SJSA1 (cell line): Measurements from ENCODE around the gene DGCR8. TPM values are rescaled to one million over a fixed set of nuclear protein-coding genes. Genes with fewer than 3 reads are reported as not detected.

ENCODE experiments used
- DNase-seq, 2 experiments: peaks; one replicate each; pipeline ENCODE4 v3.0.0-alpha.2; 2015 to 2020; ENCODE audit warnings: low spot score in 2 of 2, low read depth in 1 of 2
- H3K27ac ChIP-seq: fragments of 250-450 bp; sonication (Bioruptor Pico); 2 replicates; pipeline ENCODE4 v1.5.1; 2020; ENCODE audit warnings: mild to moderate bottlenecking, moderate library complexity
- H3K27me3 ChIP-seq: fragments of 250-450 bp; sonication (Bioruptor Pico); replicated peaks from 2 replicates; pipeline ENCODE4 v1.5.1; 2020; ENCODE audit warnings: mild to moderate bottlenecking, moderate library complexity
- H3K36me3 ChIP-seq: fragments of 250-450 bp; sonication (Bioruptor Pico); 2 replicates; pipeline ENCODE4 v1.5.1; 2020; ENCODE audit warnings: mild to moderate bottlenecking
- H3K4me1 ChIP-seq: fragments of 250-450 bp; sonication (Bioruptor Pico); replicated peaks from 2 replicates; pipeline ENCODE4 v1.6.1; 2021; ENCODE audit warnings: mild to moderate bottlenecking
- H3K4me3 ChIP-seq: fragments of 250-450 bp; sonication (Bioruptor Pico); 2 replicates; pipeline ENCODE4 v1.5.1; 2020; ENCODE audit warnings: mild to moderate bottlenecking
- H3K9me3 ChIP-seq: fragments of 250-450 bp; sonication (Bioruptor Pico); replicated peaks from 2 replicates; pipeline ENCODE4 v1.5.1; 2020; ENCODE audit warnings: mild to moderate bottlenecking
- total RNA-seq: library from RNA; depleted of rRNA; stranded (reverse); fragments of >200 nt; shearing (Covaris generic); gene quantifications from 2 replicates; pipeline ENCODE4 v1.2.3, GENCODE V29; 2014

Gene DGCR8
- total RNA-seq, 1 experiment from 2014 or later: 24.8 TPM

GRCh38 chr22:20056161-20056560 lies 23.9 kb upstream of the DGCR8 start:
- Histone ChIP-seq H3K4me3 (no peak overlapping the region), H3K4me1 (no peaks in the 10 kb centered on the region), H3K36me3 (peaks cover 35% of the 10 kb centered on the region), H3K9me3 (no peaks in the 10 kb centered on the region), H3K27me3 (no peaks in the 10 kb centered on the region), H3K27ac (no peak overlapping the region)
- no peak for DNase-seq

DNA sequence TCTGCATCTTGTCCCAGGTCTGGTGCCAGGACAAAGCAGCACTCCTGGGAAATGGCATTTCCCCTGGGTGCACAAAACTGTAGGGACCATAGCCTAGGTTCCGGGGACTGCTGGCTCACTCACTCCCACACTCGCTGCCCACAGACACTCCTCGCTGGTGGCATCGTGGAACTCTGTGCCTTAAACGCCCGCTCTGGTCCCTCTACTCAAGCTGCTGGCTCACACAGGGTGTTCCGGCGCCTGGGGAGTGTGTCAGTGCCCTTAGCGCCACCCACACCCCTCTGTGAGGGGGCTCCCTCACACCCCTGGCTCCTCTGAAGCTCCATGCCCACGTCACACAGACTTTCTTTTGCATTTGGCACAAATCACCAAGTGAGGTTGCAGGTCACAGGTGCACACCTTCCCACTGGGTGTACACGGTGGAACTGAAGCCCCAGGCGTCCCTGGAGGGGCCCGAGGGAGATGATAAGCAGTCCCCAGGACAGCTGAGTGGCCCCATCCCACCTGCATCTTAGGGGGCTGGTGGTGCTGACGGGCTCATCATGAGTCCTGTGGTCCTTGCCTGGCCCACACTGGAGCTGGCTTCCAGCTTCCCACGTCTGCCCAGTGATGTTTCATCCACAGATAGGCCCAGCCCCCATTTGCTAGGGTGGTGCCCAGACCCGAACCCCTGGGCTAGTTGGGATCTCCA lies 23.2 kb upstream of the DGCR8 start:
- Histone ChIP-seq H3K9me3 (no peaks in the 10 kb centered on the region), H3K4me1 (no peaks in the 10 kb centered on the region), H3K36me3 (peaks cover 40% of the 10 kb centered on the region), H3K27me3 (no peaks in the 10 kb centered on the region), H3K4me3 (no peak overlapping the region), H3K27ac (no peak overlapping the region)
- DNase-seq: no peak

GRCh38 chr22:20057596-20058268 lies 22.3 kb upstream of the DGCR8 start:
- no peak for DNase-seq
- H3K36me3 ChIP-seq: peaks cover 36% of the 10 kb centered on the region

GRCh38 chr22:20058989-20059770 lies 20.9 kb upstream of the DGCR8 start:
- Histone ChIP-seq H3K4me1 (peaks cover 4% of the 10 kb centered on the region; the same call in 1 of the 2 replicates), H3K36me3 (peaks cover 35% of the 10 kb centered on the region), H3K4me3 (no peak overlapping the region), H3K9me3 (no peaks in the 10 kb centered on the region), H3K27me3 (no peaks in the 10 kb centered on the region), H3K27ac (no peak overlapping the region)
- DNase-seq: no peak

More at GRCh38 chr22:20057596-20058268, 22.3 kb upstream of the DGCR8 start:
- H3K4me3 ChIP-seq: no peak overlapping the region
- H3K27ac ChIP-seq: no peak overlapping the region
- H3K27me3 ChIP-seq: no peaks in the 10 kb centered on the region
- no peaks in the 10 kb centered on the region for H3K9me3 ChIP-seq
- H3K4me1 ChIP-seq: peaks cover 4% of the 10 kb centered on the region; the same call in 1 of the 2 replicates

- Histone ChIP-seq H3K36me3 (peaks cover 36% of the 10 kb centered on the region), H3K27ac (no peak overlapping the region), H3K4me1 (peaks cover 4% of the 10 kb centered on the region; the same call in 1 of the 2 replicates), H3K27me3 (no peaks in the 10 kb centered on the region), H3K4me3 (no peak overlapping the region), H3K9me3 (no peaks in the 10 kb centered on the region)
- DNase-seq: no peak
Observed at GRCh38 chr22:20060700-20061480, 19.2 kb upstream of the DGCR8 start.

- H3K36me3 ChIP-seq: peaks cover 33% of the 10 kb centered on the region
- H3K4me1 ChIP-seq: peaks cover 4% of the 10 kb centered on the region; the same call in 1 of the 2 replicates
- H3K27ac ChIP-seq: no peak overlapping the region
- no peaks in the 10 kb centered on the region for H3K9me3 ChIP-seq
- DNase-seq: no peak
- H3K4me3 ChIP-seq: no peak overlapping the region
- H3K27me3 ChIP-seq: no peaks in the 10 kb centered on the region
Observed at GRCh38 chr22:20061481-20061861, 18.6 kb upstream of the DGCR8 start.

DNA sequence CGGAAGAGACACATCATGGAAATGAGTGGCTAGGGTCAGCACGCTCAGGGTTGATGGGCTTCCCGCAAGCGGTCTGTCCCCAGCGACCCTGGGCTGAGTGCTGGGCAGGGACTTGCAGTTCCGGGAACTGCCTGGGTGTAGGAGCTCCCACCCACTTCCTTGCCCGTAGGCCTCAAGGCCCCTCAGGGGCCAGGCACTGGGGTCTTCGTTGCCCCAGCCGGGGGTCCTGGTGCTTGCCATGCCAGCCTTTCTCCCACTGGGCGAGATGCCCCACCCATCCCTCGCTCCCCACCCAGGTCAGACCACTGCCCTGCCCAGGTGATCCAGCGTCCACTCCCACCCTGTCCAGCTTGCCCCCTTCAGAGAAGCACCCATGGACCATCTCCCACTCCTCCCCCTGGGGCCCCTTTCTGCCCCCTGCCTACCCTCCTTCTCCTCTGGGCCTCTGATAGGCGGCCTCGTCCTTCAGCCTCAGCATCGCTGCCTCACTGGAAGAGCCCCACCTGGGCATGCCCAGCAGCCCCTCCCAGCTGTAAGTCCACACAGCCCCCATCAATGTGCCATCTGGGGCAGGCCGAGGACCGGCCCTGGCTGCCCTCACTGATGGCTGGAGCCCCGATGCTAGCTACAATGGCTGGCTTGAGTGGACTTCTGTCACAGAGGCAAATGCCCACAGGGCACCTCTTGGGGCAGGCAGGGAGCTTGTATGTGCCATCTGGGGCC lies 17.8 kb upstream of the DGCR8 start:
- H3K4me3 ChIP-seq: no peak overlapping the region
- no peak for DNase-seq
- H3K27me3 ChIP-seq: no peaks in the 10 kb centered on the region
- H3K4me1 ChIP-seq: peaks cover 4% of the 10 kb centered on the region; the same call in 1 of the 2 replicates
- no peak overlapping the region for H3K27ac ChIP-seq
- no peaks in the 10 kb centered on the region for H3K9me3 ChIP-seq
- H3K36me3 ChIP-seq: peaks cover 26% of the 10 kb centered on the region

DNA sequence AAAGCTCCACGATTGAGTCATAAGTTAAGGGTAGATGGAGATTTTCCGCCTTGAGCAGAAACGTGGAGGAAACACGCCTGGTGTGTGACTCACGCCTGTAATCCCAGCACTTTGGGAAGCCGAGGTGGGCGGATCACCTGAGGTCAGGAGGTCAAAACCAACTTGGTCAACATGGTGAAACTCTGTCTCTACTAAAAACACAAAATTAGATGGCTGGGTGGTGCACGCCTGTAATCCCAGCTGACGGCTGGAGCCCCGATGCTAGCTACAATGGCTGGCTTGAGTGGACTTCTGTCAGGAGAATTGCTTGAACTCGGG lies 17.3 kb upstream of the DGCR8 start:
- DNase-seq: no peak

GRCh38 chr22:20063271-20064139 lies 16.5 kb upstream of the DGCR8 start:
- no peaks in the 10 kb centered on the region for H3K9me3 ChIP-seq
- no peak for DNase-seq
- H3K4me3 ChIP-seq: no peak overlapping the region
- H3K27me3 ChIP-seq: no peaks in the 10 kb centered on the region
- no peak overlapping the region for H3K27ac ChIP-seq
- H3K4me1 ChIP-seq: peaks cover 4% of the 10 kb centered on the region; the same call in 1 of the 2 replicates
- H3K36me3 ChIP-seq: peaks cover 22% of the 10 kb centered on the region

More for the DNA sequence above, 17.3 kb upstream of the DGCR8 start:
- Histone ChIP-seq H3K4me1 (peaks cover 4% of the 10 kb centered on the region; the same call in 1 of the 2 replicates), H3K27ac (no peak overlapping the region), H3K27me3 (no peaks in the 10 kb centered on the region), H3K4me3 (no peak overlapping the region), H3K9me3 (no peaks in the 10 kb centered on the region), H3K36me3 (peaks cover 22% of the 10 kb centered on the region)

DNA sequence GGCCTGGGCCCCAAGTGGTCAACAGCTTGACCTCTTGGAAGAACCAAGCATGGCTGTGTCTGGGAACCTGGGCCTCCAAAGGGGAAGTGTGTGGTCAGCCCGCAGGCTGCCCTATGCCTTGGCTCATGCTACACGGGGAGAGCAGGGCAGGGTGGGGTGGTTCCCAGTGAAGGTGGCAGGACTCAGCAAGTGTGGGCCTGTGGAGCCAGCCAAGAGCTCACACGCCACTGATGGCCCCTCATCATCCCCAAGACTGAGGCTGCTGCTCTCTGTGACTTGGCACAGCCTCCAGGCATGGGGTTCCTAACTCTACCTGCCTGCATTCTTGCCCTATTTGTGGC lies 15.9 kb upstream of the DGCR8 start:
- Histone ChIP-seq H3K4me1 (peaks cover 4% of the 10 kb centered on the region; the same call in 1 of the 2 replicates), H3K4me3 (no peak overlapping the region), H3K36me3 (peaks cover 21% of the 10 kb centered on the region), H3K27me3 (no peaks in the 10 kb centered on the region), H3K9me3 (no peaks in the 10 kb centered on the region), H3K27ac (no peak overlapping the region)
- no peak for DNase-seq

- no peak for DNase-seq
- Histone ChIP-seq H3K36me3 (peaks cover 18% of the 10 kb centered on the region), H3K27ac (no peak overlapping the region), H3K27me3 (no peaks in the 10 kb centered on the region), H3K4me1 (peaks cover 4% of the 10 kb centered on the region; the same call in 1 of the 2 replicates), H3K4me3 (no peak overlapping the region), H3K9me3 (no peaks in the 10 kb centered on the region)
Observed at GRCh38 chr22:20064545-20065262, 15.3 kb upstream of the DGCR8 start.
